ENCODE measurements around the gene SFXN3. TPM values are rescaled to one million over a fixed set of nuclear protein-coding genes. Genes with fewer than 3 reads are reported as not detected.

Gene SFXN3
- total and polyA plus RNA-seq, 7 donors: 9.5 to 57.1 (median 17.5) TPM

GRCh38 chr10:101072923-101073322 lies 41.9 kb downstream of the SFXN3 start:
- TF ChIP-seq POLR2AphosphoS5 (IDR thresholded peaks at IDR 0.05): no peak
- no peak for TF ChIP-seq POLR2A (IDR thresholded peaks at IDR 0.05)
- no peak for TF ChIP-seq CTCF (IDR thresholded peaks at IDR 0.05)
- TF ChIP-seq EP300 (IDR thresholded peaks at IDR 0.05): no peak
- no peak for DNase-seq
- Histone ChIP-seq H3K9me3 (no peaks in the 10 kb centered on the region), H3K4me1 (no peaks in the 10 kb centered on the region), H3K27ac (no peak overlapping the region), H3K4me3 (no peak overlapping the region), H3K36me3 (no peaks in the 10 kb centered on the region), H3K27me3 (peaks cover 7 to 56% (median 41%) of the 10 kb centered on the region in 3 donors)
- intact Hi-C loops (cut with DNase I): no loop called here
- WGBS, 2 donors: 29 to 56% methylated on average over 9 of the region's 9 CpGs

- H3K9me3 ChIP-seq: no peaks in the 10 kb centered on the region
- intact Hi-C loops (cut with DNase I): no loop called here
- 9 to 15% methylated on average over 13 of the region's 13 CpGs for WGBS, 2 donors
- H3K36me3 ChIP-seq: no peaks in the 10 kb centered on the region
- no peak overlapping the region for H3K4me3 ChIP-seq
- no peaks in the 10 kb centered on the region for H3K4me1 ChIP-seq
- TF ChIP-seq CTCF (IDR thresholded peaks at IDR 0.05) (no peak), EP300 (IDR thresholded peaks at IDR 0.05) (no peak), POLR2A (IDR thresholded peaks at IDR 0.05) (no peak), POLR2AphosphoS5 (IDR thresholded peaks at IDR 0.05) (no peak)
- H3K27me3 ChIP-seq: peaks cover 7 to 56% (median 41%) of the 10 kb centered on the region in 3 donors
- no peak overlapping the region for H3K27ac ChIP-seq
- no peak for DNase-seq
Measured at GRCh38 chr10:101073631-101074030, 42.6 kb downstream of the SFXN3 start.

GRCh38 chr10:101075775-101076174 lies 44.7 kb downstream of the SFXN3 start:
- Histone ChIP-seq H3K4me1 (no peaks in the 10 kb centered on the region), H3K9me3 (no peaks in the 10 kb centered on the region), H3K36me3 (no peaks in the 10 kb centered on the region), H3K27ac (no peak overlapping the region), H3K4me3 (no peak overlapping the region), H3K27me3 (peaks cover 7 to 62% (median 41%) of the 10 kb centered on the region in 3 donors)
- 12 to 13% methylated on average over 4 of the region's 4 CpGs for WGBS, 2 donors
- no peak for DNase-seq
- TF ChIP-seq POLR2A (IDR thresholded peaks at IDR 0.05) (no peak), EP300 (IDR thresholded peaks at IDR 0.05) (no peak), CTCF (IDR thresholded peaks at IDR 0.05) (no peak), POLR2AphosphoS5 (IDR thresholded peaks at IDR 0.05) (no peak)
- intact Hi-C loops (cut with DNase I): no loop called here

GRCh38 chr10:101076630-101077029 lies 45.6 kb downstream of the SFXN3 start:
- Histone ChIP-seq H3K27ac (no peak overlapping the region), H3K27me3 (peaks cover 7 to 65% (median 38%) of the 10 kb centered on the region in 3 donors), H3K4me3 (no peak overlapping the region), H3K4me1 (no peaks in the 10 kb centered on the region), H3K9me3 (no peaks in the 10 kb centered on the region), H3K36me3 (no peaks in the 10 kb centered on the region)
- no peak for TF ChIP-seq EP300 (IDR thresholded peaks at IDR 0.05)
- TF ChIP-seq POLR2AphosphoS5 (IDR thresholded peaks at IDR 0.05): no peak
- TF ChIP-seq POLR2A (IDR thresholded peaks at IDR 0.05): no peak
- TF ChIP-seq CTCF (IDR thresholded peaks at IDR 0.05): no peak
- intact Hi-C loops (cut with DNase I): no loop called here
- WGBS, 2 donors: 70 to 77% methylated on average over 5 of the region's 5 CpGs
- no peak for DNase-seq

GRCh38 chr10:101079874-101080273 lies 48.8 kb downstream of the SFXN3 start:
- 76 to 82% methylated on average over 1 of the region's 1 CpG for WGBS, 2 donors

More at GRCh38 chr10:101079874-101080273, 48.8 kb downstream of the SFXN3 start:
- no peak overlapping the region for H3K27ac ChIP-seq
- no peak for TF ChIP-seq POLR2AphosphoS5 (IDR thresholded peaks at IDR 0.05)
- H3K4me1 ChIP-seq: no peaks in the 10 kb centered on the region
- no peak for DNase-seq
- H3K9me3 ChIP-seq: no peaks in the 10 kb centered on the region
- no peaks in the 10 kb centered on the region for H3K36me3 ChIP-seq
- intact Hi-C loops (cut with DNase I): no loop called here
- H3K4me3 ChIP-seq: no peak overlapping the region
- H3K27me3 ChIP-seq: peaks cover 4 to 61% (median 19%) of the 10 kb centered on the region in 3 donors

Measured in sigmoid colon (tissue), 7 donors.